H9 (cell line): Measurements from ENCODE around the gene ANGEL2. TPM values are rescaled to one million over a fixed set of nuclear protein-coding genes. Genes with fewer than 3 reads are reported as not detected.

ENCODE experiments used
- DNase-seq: peaks from one replicate; pipeline ENCODE4 v3.0.0-alpha.2; 2017
- H2AFZ ChIP-seq: one replicate; pipeline ENCODE4 v1.6.1; 2013; ENCODE audit warnings: mild to moderate bottlenecking, low read length, control low read depth, moderate library complexity
- H2AK5ac ChIP-seq: 2 replicates; pipeline ENCODE4 v1.6.1; 2013; ENCODE audit warnings: low read length, control low read depth, mixed read lengths; ENCODE audit not compliant: insufficient read length
- H2BK120ac ChIP-seq: one replicate; pipeline ENCODE4 v1.6.1; 2013; ENCODE audit warnings: low read depth, mild to moderate bottlenecking, low read length, control low read depth, inconsistent platforms; ENCODE audit not compliant: poor library complexity, severe bottlenecking
- H2BK12ac ChIP-seq: 2 replicates; pipeline ENCODE4 v1.6.1; 2013; ENCODE audit warnings: low read length, control low read depth, mixed read lengths, low read depth; ENCODE audit not compliant: insufficient read length
- H2BK15ac ChIP-seq: 2 replicates; pipeline ENCODE4 v1.6.1; 2013; ENCODE audit warnings: low read depth, low read length, control low read depth
- H2BK20ac ChIP-seq: one replicate; pipeline ENCODE4 v1.6.1; 2013; ENCODE audit warnings: low read depth, mild to moderate bottlenecking, low read length, control low read depth, inconsistent platforms; ENCODE audit not compliant: poor library complexity, severe bottlenecking
- H2BK5ac ChIP-seq: 2 replicates; pipeline ENCODE4 v1.6.1; 2013; ENCODE audit warnings: low read length, control low read depth, mixed read lengths; ENCODE audit not compliant: insufficient read length
- H3K14ac ChIP-seq: 2 replicates; pipeline ENCODE4 v1.6.1; 2013; ENCODE audit warnings: low read length, control low read depth; ENCODE audit not compliant: insufficient read depth
- H3K18ac ChIP-seq: 2 replicates; pipeline ENCODE4 v1.6.1; 2013; ENCODE audit warnings: low read depth, mild to moderate bottlenecking, mixed read lengths, low read length, control low read depth; ENCODE audit not compliant: insufficient read length
- H3K23ac ChIP-seq: 2 replicates; pipeline ENCODE4 v1.6.1; 2013; ENCODE audit warnings: low read length, control low read depth, mixed read lengths, low read depth; ENCODE audit not compliant: insufficient read length
- H3K23me2 ChIP-seq: 2 replicates; pipeline ENCODE4 v1.6.1; 2013; ENCODE audit warnings: low read depth, mild to moderate bottlenecking, mixed read lengths, low read length, control low read depth; ENCODE audit not compliant: insufficient read length, poor library complexity, severe bottlenecking
- H3K27ac ChIP-seq: 2 replicates; pipeline ENCODE4 v1.5.1; 2013; ENCODE audit warnings: low read length, control low read depth, mixed read lengths, low read depth; ENCODE audit not compliant: insufficient read length
- H3K27me3 ChIP-seq: 2 replicates; pipeline ENCODE4 v1.6.1; 2013; ENCODE audit warnings: low read length, control low read depth, inconsistent platforms; ENCODE audit not compliant: insufficient read depth
- H3K4ac ChIP-seq: 2 replicates; pipeline ENCODE4 v1.6.1; 2013; ENCODE audit warnings: low read depth, mild to moderate bottlenecking, control low read depth, inconsistent platforms, low read length, moderate library complexity
- H3K4me1 ChIP-seq: 2 replicates; pipeline ENCODE4 v1.6.1; 2013; ENCODE audit warnings: low read length, control low read depth, inconsistent platforms; ENCODE audit not compliant: insufficient read depth
- H3K4me2 ChIP-seq: 2 replicates; pipeline ENCODE4 v1.6.1; 2013; ENCODE audit warnings: low read length, control low read depth, mixed read lengths; ENCODE audit not compliant: insufficient read length, insufficient read depth
- H3K56ac ChIP-seq: 2 replicates; pipeline ENCODE4 v1.6.1; 2013; ENCODE audit warnings: low read depth, mild to moderate bottlenecking, mixed read lengths, low read length, control low read depth; ENCODE audit not compliant: insufficient read length
- H3K79me1 ChIP-seq: 2 replicates; pipeline ENCODE4 v1.6.1; 2013; ENCODE audit warnings: low read depth, mild to moderate bottlenecking, moderate library complexity, low read length, control low read depth, inconsistent platforms; ENCODE audit not compliant: insufficient read depth, poor library complexity, severe bottlenecking
- H3K79me2 ChIP-seq: 2 replicates; pipeline ENCODE4 v1.6.1; 2013; ENCODE audit warnings: low read length, control low read depth, inconsistent platforms; ENCODE audit not compliant: insufficient read depth
- H3K9ac ChIP-seq: 2 replicates; pipeline ENCODE4 v1.6.1; 2013; ENCODE audit warnings: low read length, control low read depth, mixed read lengths; ENCODE audit not compliant: insufficient read length; ENCODE audit errors: extremely low read depth
- H3K9me3 ChIP-seq: one replicate; pipeline ENCODE4 v1.6.1; 2013; ENCODE audit warnings: low read depth, low read length, inconsistent platforms; ENCODE audit not compliant: control insufficient read depth
- H3T11ph ChIP-seq: one replicate; pipeline ENCODE4 v1.6.1; 2013; ENCODE audit warnings: mild to moderate bottlenecking, low read length, control low read depth, inconsistent platforms
- H4K20me1 ChIP-seq: one replicate; pipeline ENCODE4 v1.6.1; 2013; ENCODE audit not compliant: control insufficient read depth, insufficient read length, insufficient read depth
- H4K5ac ChIP-seq: 2 replicates; pipeline ENCODE4 v1.6.1; 2013; ENCODE audit warnings: low read depth, mild to moderate bottlenecking, mixed read lengths, low read length, control low read depth; ENCODE audit not compliant: insufficient read length
- H4K8ac ChIP-seq: replicated peaks from 2 replicates; pipeline ENCODE4 v1.6.1; 2013; ENCODE audit warnings: low read length, control low read depth, mixed read lengths, low read depth; ENCODE audit not compliant: insufficient read length
- H4K91ac ChIP-seq: 2 replicates; pipeline ENCODE4 v1.6.1; 2013; ENCODE audit warnings: low read depth, mild to moderate bottlenecking, moderate library complexity, mixed read lengths, low read length, control low read depth; ENCODE audit not compliant: insufficient read length
- H3K27ac Mint-ChIP-seq, 3 experiments: 2 replicates in 2 of 3; 3 replicates in 1 of 3; pipeline ENCODE4 v1.8.0; 2020 to 2021; ENCODE audit warnings: mixed read lengths in 3 of 3, mild to moderate bottlenecking in 1 of 3, moderate library complexity in 1 of 3
- H3K27me3 Mint-ChIP-seq: 2 replicates; pipeline ENCODE4 v1.8.0; 2021; ENCODE audit warnings: low read depth, mild to moderate bottlenecking, moderate library complexity, mixed read lengths
- H3K36me3 Mint-ChIP-seq, 3 experiments: 2 replicates in 2 of 3; 3 replicates in 1 of 3; pipeline ENCODE4 v1.8.0; 2020 to 2021; ENCODE audit warnings: low read depth in 3 of 3, mixed read lengths in 3 of 3; ENCODE audit not compliant: insufficient read depth in 1 of 3
- H3K4me1 Mint-ChIP-seq, 2 experiments: 2 replicates each; pipeline ENCODE4 v1.8.0; 2020; ENCODE audit warnings: mixed read lengths in 2 of 2
- H3K4me3 Mint-ChIP-seq, 2 experiments: 2 replicates in 1 of 2; 3 replicates in 1 of 2; pipeline ENCODE4 v1.8.0; 2020 to 2021; ENCODE audit warnings: mild to moderate bottlenecking in 2 of 2, mixed read lengths in 2 of 2, moderate library complexity in 1 of 2
- H3K9me3 Mint-ChIP-seq, 2 experiments: 2 replicates in 1 of 2; 3 replicates in 1 of 2; pipeline ENCODE4 v1.8.0; 2020; ENCODE audit warnings: mild to moderate bottlenecking in 2 of 2, mixed read lengths in 2 of 2, moderate library complexity in 1 of 2
- CTCF ChIP-seq: fragments of 200-600 bp; sonication (generic); conservative IDR thresholded peaks from 3 replicates; pipeline ENCODE4 v1.8.0; 2021; ENCODE audit warnings: antibody characterized with exemption, mild to moderate bottlenecking
- WGBS: extraction: QIAGEN DNeasy Blood & Tissue Kit; methylation state at CpG from one replicate; pipeline ENCODE4 v1.1.7; 2013; ENCODE audit warnings: missing lambda C conversion rate, low lambda C conversion rate, mixed read lengths; ENCODE audit not compliant: insufficient read length; ENCODE audit errors: extremely low coverage; 5-methylcytosine and 5-hydroxymethylcytosine counted together
- total RNA-seq: library from RNA; stranded (reverse); gene quantifications from 2 replicates; pipeline ENCODE4 v1.2.1, GENCODE V29; 2021

The ANGEL2 gene
- total RNA-seq, 1 experiment from 2014 or later: 47.8 TPM

- no CpG with 5 or more reads among the region's 1 CpG for WGBS
- no peak overlapping the region for H3K18ac ChIP-seq
- H3K36me3 Mint-ChIP-seq: peaks cover 30 to 61% (median 41%) of the 10 kb centered on the region in 3 experiments; a peak in 6 of 7 replicates
These were observed 25.4 kb downstream of the ANGEL2 start for GRCh38 chr1:212990276-212990675.

More at GRCh38 chr1:212990276-212990675, 25.4 kb downstream of the ANGEL2 start:
- Histone ChIP-seq H3K79me2 (no peaks in the 10 kb centered on the region), H2AK5ac (no peak overlapping the region), H2AFZ (no peak overlapping the region), H2BK5ac (no peak overlapping the region), H3K4me2 (no peak overlapping the region), H3K4ac (no peak overlapping the region), H3K9ac (no peak overlapping the region), H3K79me1 (no peaks in the 10 kb centered on the region), H4K5ac (no peak overlapping the region), H3K9me3 (no peaks in the 10 kb centered on the region), H3K23ac (no peak overlapping the region), H3T11ph (no peak overlapping the region), H3K4me1 (no peaks in the 10 kb centered on the region; the same call in 1 of the 2 replicates), H3K23me2 (no peaks in the 10 kb centered on the region), H4K8ac (no peak overlapping the region), H2BK15ac (no peak overlapping the region), H3K27ac (no peak overlapping the region), H3K27me3 (no peaks in the 10 kb centered on the region), H2BK12ac (no peak overlapping the region), H4K91ac (no peak overlapping the region), H4K20me1 (no peaks in the 10 kb centered on the region), H2BK120ac (no peak overlapping the region), H3K56ac (no peak overlapping the region), H2BK20ac (no peak overlapping the region), H3K14ac (no peak overlapping the region)
- Mint-ChIP-seq H3K4me1 (peaks cover 0 to 10% of the 10 kb centered on the region in 2 experiments; a peak in 2 of 4 replicates), H3K27me3 (no peaks in the 10 kb centered on the region), H3K9me3 (no peaks in the 10 kb centered on the region), H3K27ac (no peak overlapping the region), H3K4me3 (no peak overlapping the region)
- no peak for DNase-seq
- TF ChIP-seq CTCF: no peak
